GM21619 (cell line): ENCODE results near the gene KAZN.
"Not testable (repeated sequence)": the region's sequence is repeated elsewhere in the genome, so short reads cannot be mapped to it uniquely, and the experiment has no call there.

Experiments used
- ATAC-seq: cut with Tn5 transposase; IDR thresholded peaks from one replicate; pipeline ENCODE4 v1.9.1; 2021; ENCODE audit not compliant: unreplicated experiment

KAZN gene

DNA sequence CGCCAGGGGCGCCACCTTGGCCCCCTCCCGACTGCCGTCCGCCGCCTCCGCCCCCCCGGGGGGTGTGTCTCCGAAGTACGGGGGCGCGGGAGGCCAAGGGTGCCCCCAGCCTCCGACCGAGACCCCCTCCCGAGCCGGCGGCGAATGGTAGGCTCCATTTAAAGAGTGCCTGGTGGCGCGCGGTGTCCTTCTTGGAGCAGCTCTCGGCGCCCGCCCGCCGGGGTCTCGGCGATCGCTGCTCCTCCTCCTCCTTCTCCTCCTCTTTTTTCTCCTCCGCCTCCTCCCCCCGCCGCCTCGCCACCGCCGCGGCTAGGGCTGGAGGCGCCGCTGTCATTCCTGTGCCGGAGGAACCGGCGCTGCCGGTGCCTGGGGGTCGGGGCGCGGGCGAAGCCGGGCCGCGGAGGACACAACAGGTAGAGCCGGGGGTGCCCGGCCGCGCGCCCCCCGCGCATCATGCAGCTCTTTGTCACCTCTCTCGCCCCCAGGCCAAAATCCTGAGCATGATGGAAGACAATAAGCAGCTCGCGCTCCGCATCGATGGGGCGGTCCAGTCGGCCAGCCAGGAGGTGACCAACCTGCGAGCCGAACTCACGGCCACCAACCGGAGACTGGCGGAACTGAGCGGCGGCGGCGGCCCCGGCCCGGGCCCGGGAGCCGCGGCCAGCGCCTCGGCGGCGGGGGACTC is at the start of gene KAZN:
Gene KAZN, plus strand, starts transcription at position 188 of the 685 bp plus-strand sequence.
- no peak for ATAC-seq

DNA sequence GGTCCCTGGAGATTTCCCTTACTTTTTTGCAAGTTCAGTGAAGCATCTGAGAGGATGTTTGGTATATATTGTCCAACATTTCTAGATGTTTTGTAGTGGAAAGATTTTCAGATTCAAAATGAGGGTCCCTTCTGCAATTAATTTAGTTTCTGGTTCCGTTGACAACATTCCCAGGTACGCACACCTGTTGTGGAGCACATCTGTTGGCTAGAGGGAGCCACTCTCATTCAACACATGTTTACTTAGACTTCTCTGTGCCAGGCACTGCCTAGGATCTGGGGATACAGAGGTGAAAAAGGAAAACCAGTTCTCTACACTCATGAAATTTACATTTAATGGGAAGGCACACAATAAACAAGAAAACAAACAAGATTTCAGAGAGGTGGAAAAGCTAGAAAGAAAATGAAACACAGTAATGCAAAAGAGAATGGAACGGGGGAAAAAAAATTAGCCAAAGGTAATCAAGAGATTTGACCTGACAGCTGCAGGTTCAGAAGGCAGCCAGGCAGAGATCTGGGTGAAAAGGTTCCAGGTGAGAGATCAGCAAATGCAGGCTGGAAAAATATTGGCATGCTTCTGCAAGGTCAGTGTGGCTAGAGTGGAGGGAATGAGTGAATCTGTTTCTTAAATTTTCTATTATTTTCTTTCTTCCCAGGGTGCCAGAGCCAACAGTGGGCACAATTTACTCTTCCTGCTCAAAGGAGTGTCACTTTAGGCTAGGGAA is 48.4 kb upstream of the KAZN start:
- ATAC-seq, result no peak

DNA sequence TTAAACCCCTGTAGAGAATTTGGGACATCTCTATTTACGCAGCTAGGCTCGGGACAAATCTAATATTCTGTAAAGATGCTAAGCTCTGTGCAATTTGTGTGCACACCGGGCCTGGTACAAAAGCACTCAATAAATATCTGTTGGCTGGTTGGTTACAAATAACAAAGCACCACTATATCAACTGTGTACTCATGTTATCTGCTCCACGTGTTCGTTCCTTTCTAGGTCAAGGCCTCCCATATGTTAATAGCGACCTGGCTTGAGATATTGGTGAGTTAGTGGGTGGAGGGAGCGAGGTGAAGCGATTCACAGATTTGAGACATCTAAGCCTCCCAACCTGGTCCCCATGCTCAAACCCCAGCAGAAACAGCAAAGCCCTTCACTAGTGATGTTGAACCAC is 47.1 kb upstream of the KAZN start:
- ATAC-seq, result no peak

DNA sequence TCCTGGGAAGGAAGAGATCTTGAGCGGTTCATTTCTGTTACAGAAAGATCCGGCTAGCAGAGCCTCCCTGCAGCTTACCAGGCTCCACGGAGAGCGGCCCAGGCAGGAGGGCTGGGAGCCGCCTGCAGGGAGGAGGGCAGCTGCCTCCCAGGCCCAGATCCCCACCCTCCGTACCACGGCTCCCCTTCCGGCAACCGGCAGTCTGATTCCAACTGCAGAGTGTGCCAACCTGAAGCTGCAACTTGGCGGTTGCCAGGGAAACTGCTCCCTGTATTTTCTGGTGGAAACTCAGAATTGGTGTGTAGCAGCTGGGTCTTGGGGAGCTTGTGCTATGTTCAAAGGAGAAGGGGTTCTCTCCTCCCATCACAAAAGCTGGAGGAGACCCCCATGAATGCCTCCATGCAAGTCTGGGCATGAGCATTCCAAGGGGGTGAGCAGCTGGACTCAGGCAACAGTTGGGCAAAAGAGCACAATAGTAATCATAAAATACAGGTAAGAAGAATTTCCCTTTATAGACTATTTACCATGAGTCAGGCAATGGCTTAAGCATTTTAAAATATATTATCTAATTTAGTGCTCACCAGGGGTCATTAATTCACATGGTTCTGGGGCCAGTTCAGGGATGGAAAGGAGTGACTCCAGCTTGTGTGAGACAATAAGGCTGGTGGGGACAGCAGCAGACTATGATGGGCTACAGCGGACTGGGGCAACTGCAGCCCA is 46.1 kb upstream of the KAZN start:
- no peak for ATAC-seq

DNA sequence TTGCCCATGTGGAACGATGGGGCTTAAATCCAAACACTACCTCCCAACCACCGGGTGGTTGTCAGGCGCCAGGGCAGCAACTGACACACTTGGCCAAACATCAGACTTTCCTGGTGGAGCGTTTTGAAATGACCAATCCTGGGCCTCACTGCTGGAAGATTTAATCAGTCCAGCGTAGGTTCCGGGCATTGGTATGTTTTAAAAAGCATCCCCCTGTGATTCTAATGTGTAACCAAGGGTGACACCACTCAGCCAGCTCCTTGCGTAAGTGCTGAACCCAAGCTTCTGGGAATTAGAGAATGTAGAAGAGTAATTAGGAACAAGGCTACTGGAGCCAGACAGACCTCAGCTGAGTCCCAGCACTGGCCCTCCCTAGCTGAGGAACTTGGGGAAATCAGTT is 44.8 kb upstream of the KAZN start:
- no peak for ATAC-seq

DNA sequence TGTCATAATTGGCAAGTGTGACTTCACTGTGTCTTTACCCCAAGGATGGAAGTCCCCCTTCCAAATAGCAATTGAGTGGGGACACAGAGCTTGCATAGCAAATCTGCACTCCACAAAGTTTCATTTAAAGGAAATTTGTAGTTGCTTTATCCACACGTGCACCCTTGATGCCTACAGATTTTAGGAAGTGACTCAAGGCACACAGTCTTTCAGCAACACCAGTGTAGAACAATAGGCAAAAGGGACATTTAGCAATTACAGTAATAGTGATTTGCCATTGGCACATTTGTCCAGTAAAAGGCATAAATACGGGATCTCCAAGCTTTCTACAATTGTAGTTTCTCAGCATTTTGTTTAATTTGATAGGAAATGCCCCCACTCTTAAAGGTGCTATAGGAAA is 43.4 kb upstream of the KAZN start:
- ATAC-seq, result no peak

DNA sequence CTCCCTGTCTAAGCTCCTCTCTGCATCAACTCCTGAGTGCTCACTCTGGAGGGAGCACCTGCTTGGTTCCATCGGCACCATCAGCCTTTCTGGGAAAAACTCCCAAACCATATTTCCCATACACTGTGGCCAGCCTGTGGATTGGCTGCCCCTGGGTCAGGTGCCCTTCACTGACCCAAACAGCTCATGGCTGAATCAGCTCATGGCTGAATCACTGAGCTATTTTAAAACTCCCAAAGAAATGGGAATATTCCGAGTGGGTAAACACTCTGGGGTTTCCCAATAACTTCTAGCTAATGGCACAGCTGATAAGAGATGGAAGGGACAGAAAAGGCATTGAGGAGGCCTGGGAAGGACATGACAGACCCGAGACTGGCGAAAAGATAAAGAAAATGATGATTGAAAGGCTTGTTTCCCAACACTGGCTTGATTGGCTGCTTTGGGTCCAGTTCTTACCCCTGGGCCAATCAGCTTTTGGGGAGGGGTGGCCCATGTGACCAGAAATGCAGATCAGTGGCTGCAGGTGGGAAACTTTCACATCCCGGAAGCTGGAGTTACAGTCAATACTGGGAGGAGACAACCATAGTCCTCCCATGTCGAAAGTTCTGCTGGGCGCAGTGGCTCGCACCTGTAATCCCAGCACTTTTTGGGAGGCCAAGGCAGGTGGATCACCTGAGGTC is 37.3 kb upstream of the KAZN start:
- ATAC-seq, result no peak

DNA sequence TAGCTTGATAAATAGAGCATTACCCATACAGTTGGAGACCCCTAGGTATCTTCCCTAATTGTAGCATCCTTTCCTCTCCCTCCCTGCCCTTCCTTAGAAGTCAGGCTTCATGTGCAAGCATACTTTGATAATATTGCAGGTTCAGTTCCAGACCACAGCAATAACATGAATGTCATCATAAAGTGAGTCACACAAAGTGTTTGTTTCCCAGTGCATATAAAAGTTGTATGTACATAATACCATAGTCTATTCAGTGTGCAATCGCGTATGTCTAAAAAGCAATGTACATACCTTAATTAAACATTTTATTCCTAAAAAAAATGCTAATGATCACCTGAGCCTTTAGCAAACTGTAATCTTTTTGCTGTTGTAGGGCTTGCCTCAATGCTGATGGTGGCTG is 33.4 kb upstream of the KAZN start:
- ATAC-seq, result no peak

DNA sequence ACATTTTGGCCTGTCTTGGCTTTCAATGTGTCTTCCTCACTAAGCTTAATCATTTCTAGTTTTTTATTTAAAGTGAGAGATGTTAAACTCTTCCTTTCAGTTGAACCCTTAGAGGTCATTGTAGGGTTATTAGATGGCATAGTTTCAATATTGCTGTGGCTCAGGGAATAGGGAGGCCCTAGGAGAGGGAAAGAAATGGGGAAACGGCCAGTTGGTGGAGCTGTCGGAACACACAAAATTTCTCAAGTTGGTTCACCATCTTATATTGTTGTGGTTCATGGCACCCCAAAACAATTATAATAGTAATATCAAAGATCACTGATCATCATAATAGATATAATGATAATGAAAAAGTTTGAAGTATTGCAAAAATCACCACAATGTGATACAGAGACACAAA is 31.4 kb upstream of the KAZN start:
- no peak for ATAC-seq

DNA sequence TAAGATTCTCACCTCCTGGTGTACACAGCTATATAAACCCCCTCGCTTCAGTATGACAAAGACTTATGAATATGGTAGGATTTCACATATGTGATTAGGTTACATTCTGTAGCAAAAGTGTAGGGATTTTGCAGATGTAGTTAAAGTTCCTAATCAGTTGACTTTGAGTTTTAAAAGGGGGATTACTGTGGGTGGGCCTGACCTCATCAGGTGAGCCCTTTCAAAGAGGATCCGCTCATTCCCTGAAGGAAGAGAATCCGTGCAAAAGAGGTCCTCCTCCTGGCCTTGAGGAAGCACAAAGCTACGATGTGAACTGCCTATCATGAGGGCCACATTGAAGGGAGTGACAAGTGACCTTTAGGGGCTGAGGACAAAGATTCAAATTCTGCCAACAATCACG is 30.6 kb upstream of the KAZN start:
- no peak for ATAC-seq

DNA sequence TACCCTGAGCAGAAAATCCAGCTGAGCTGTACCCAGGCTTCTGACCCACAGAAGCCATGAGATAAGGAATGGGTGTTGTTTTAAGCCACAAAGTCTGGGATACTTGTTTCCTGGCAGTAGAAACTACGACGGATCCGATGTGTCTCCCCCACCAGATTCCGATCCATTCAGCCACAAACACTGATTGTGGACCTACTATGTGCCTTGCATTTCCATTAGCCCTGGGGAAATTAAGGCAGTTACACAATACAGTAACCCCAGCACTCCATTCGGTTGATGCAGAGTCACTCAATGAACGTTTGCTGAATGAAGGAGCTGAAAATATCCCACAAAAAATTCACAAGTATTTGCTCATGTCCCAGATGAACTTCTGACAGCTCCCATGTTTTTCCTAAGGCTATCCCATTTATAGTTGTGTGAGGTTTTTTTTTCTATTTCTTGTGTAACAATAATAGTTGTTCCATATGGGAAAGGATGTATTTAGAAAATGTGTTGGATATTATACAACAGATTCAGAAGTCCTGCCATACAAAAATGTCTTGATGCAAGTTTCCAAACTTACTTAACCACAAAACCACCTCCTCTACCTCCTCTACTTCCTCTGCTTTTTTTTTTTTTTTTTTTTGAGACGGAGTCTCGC is 29.6 kb upstream of the KAZN start:
- no peak for ATAC-seq

DNA sequence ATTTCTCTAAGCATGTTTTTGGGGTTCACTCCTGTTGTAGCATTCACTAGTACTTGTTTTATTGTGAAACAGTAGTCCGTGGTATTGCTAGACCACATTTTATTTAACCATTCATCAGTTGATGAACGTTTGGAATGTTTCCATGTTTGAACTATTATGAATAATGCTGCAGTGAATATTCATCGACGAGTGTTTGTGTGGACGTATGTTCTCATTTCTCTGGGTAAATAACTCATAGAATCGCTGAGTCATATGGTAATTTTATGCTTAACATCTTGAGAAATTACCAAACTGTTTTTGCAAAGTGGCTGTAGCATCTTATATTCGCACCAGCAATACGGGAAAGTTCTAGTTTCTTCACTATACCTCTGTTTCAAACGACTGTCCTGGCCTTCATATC is 28.0 kb upstream of the KAZN start:
- ATAC-seq, result no peak

DNA sequence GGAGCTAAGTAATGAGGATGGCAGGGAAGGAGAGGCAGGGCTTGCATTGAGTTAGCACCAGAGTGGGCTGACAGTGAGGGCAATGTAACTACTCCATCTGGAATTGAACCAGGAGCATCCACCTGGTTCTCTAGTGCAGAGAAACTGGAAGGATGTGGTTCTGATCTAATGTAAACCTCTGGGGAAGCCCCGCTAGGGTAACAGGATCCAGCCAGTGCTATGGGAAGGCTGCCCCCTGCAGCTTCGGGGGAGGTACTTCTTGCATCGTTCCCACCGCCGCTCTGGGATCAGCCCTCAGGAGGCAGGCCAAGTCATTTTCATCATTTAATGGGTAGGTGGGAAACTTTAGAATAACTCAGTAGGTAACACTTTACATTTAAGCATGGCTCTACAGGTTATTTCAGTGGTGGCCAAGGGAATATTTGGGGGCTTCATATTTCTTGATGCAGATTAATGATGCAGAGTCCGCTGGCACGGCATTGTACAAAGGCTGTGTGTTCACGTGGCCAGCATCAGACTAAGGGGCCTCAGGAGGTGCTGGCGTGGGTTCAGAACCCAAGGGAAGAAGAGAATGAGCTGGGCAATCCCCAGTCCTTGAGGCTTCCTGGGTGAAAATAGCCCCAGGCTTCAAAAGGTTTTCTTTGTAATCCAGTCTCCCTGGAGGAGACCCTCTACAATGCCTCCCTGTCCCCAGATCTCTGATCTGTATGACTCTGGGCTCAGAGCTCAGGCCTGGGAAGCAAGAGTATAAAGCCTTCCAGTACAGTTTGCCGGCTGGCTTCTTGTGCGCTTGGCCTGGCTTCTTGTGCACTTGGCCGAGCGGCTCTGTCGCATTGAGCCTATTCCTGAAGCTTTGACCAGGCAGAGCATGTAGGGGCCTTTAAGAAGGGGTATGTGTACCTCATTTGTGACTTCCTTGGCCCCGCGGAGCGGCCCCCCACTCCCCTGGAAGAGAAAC is 26.4 kb upstream of the KAZN start:
- ATAC-seq, result no peak

DNA sequence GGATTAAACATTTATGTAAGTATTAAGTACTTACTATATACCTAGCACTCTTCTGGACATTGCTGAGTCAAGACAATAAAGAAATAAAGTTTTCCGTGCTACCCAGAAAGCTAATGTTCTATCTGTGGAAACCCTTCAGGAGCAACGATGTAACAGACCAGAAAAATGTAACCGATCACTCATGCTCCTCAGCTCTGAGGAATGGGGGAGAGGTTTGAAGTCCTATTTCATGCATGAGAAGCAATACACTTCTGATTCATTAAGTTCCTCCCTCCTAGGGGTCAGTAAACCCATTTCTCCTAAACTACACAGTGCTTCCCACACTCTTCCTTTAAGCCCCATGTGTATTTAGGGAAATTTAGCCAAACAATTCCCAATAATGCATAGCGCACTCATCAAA is 25.6 kb upstream of the KAZN start:
- no peak for ATAC-seq

DNA sequence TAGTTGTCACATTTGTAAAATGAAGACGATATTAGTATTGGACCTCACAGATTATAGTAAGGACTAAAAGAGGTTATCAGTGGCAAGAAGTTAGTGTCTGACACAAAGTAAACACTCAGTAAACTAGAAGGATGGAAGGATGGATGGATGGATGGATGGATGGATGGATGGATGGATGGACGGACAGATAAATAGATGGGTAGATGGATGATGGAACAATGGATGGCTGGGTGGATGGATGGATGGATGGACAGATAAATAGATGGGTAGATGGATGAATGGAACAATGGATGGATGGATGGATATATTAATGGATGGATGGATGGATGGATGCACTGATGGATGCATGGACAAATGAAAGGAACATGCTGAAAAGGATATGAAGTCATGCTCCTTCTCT is 22.3 kb upstream of the KAZN start:
- no peak for ATAC-seq

DNA sequence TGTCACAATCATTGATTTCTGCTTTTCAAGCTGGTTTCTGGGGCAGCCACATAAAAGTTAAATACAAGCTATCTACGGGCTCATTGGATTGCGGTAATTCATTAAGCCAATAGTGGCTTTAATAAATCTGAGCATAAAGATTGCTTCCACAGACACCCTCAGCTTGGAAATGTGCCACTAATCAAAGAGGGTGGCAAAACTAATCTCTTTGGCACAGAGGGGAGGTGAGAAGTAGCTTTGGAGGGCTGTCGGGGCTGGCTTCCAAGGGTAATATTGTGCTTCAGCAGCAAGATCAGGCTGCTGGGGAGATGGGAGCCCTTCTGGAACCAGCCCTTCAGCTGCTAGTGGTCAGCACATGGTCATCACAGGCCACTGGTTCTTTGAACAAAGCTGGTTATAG is 21.2 kb upstream of the KAZN start:
- no peak for ATAC-seq

DNA sequence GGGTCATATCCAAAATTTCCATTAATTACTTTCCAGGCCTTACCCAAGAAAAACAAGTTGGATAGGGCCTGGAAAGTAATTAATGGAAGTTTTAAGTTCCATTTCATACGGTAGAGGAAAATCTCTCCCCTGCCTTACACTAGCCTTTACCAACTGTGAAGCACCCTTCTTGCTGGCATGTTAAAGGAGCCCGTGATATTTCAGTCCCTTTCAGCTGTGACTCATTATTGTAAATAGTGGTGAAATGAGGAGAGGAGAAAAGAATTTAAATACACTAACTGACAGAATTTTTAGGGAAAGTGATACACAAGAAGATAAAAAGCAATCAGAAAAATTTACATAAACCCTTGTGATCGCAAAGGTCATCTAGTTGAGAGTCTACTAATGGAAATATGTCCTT is 20.3 kb upstream of the KAZN start:
- no peak for ATAC-seq

DNA sequence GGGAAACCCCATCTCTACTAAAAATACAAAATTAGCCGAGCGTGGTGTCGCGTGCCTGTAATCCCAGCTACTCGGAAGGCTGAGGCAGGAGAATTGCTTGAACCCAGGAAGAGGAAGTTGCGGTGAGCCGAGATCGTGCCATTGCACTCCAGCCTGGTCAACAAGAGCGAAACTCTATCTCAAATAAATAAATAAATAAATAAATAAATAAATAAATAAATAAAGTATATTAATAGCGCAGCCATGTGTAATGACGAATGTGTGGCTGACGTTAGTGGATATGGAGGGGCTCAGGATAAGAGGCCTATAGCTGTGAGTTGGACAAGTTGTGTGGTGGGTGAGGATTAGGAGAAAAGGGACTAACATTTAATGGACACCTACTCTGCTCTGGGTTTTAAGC is 18.2 kb upstream of the KAZN start:
- not testable (repeated sequence) for ATAC-seq

DNA sequence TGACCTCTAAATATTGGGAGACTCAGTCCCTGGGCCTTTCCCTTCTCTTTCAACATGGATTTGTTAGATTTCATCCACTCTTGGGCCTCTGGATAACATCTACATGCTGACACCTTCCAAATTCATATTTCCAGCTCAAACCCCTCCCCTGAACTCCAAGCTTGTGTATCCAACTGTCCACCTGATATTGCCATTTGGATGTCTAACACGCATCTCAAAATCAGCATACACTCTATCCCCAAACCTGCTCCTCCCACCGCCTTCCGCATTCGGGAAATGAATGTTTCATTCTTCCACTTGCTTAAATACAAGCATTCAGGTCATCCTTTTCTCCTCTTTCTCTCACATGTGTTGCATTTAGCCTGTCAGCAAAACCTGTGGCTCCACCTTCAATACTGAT is 17.5 kb upstream of the KAZN start:
- no peak for ATAC-seq

DNA sequence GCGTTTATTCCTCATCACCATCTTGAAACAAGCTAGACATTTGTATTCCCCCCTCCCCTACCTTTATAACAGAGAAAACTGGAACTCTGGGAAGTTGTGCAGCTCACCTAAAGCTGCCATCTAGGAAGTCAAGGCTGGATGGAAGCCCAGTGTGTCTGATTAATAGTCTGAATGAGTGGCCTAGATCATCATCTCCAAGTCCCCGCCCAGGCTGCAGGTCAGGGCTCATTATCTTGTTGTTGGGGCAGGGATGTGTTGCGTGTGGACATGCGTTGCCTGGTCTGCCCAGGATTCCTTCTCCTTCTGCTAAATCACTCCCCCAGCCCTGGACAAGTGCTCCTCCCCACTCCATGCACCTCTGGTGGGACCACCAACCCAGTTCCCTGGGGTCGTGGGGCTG is 14.7 kb upstream of the KAZN start:
- no peak for ATAC-seq
